Measurements from ENCODE around the gene CDKN2AIP. TPM values are rescaled to one million over a fixed set of nuclear protein-coding genes. Genes with fewer than 3 reads are reported as not detected.

Gene CDKN2AIP
- polyA plus RNA-seq, 4 donors: 22.6 to 44.2 (median 35.1) TPM

GRCh38 chr4:183492791-183493222, 48.4 kb downstream of the CDKN2AIP start:
- DNase-seq (ENCODE audit: low read depth in 4 of 4, low spot score in 3 of 4): no peak

DNA sequence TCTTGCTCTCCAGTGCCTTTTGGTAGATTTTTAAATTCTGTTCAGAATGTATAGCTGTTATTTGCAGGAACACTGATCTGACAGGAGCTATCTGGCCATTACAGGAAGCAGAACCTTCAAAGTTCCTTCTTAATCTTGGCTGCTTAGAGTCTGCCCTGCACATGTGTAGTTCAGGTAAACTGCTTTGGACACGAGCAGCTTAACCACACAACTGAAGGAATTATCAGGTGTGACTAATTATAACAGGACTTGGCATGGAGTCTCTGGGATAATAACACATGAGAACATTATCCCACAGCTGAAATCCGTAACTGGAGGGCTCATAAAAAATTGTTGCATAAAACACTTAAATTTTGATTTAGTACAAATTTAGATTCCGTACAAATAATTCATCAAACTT, 48.8 kb downstream of the CDKN2AIP start:
- no peak for DNase-seq (ENCODE audit: low read depth in 4 of 4, low spot score in 3 of 4)

DNA sequence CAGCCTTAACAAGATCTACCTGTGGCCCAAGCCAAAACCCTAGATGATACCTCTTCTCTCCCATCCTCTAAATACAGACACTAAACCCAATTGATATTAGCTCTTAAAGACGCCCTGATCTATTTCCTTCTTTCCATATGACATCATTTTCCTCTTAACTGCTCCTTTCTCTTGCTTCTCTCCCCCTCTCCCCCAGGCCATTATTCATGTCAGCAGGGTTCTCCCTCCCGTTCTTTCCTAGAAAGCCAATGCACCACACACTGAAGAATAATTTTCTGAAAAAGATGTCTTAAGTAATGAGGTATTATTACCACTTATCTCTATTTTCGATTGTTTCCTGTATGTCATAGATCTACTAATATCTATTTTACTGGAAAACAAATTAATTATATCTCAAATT, 50.7 kb downstream of the CDKN2AIP start:
- no peak for DNase-seq (ENCODE audit: low read depth in 4 of 4, low spot score in 3 of 4)

Other genes starting within 250 kb of the CDKN2AIP start
- under 1 TPM in 3 of 4 donors, not detected in 1; 0.32 to 0.66 (median 0.59) TPM for gene CLDN22, start 124.4 kb upstream of the CDKN2AIP start, polyA plus RNA-seq (ENCODE audit: insufficient read length in 4 of 4)
- gene CLDN24, start 122.2 kb upstream of the CDKN2AIP start, polyA plus RNA-seq (ENCODE audit: insufficient read length in 4 of 4): not detected
- 10 to 100 TPM; 21.7 to 29.1 (median 24.9) TPM for gene ING2, start 60.4 kb downstream of the CDKN2AIP start, polyA plus RNA-seq (ENCODE audit: insufficient read length in 4 of 4)
- 10 to 100 TPM; 32.1 to 44.8 (median 38.5) TPM for gene RWDD4, start 214.5 kb downstream of the CDKN2AIP start, polyA plus RNA-seq (ENCODE audit: insufficient read length in 4 of 4)
- gene TRAPPC11, start 214.7 kb downstream of the CDKN2AIP start, polyA plus RNA-seq (ENCODE audit: insufficient read length in 4 of 4): 10 to 100 TPM; 36.5 to 41.4 (median 38.9) TPM